Measurements from ENCODE around the gene CORO2B. TPM values are rescaled to one million over a fixed set of nuclear protein-coding genes. Genes with fewer than 3 reads are reported as not detected.
"Not testable (repeated sequence)": the region's sequence is repeated elsewhere in the genome, so short reads cannot be mapped to it uniquely, and the experiment has no call there.

Gene CORO2B
- total RNA-seq, 1 donor from 2014 or later: 16.3 TPM

- Mint-ChIP-seq H3K27me3 (ENCODE audit: unreplicated experiment) (peaks cover 7% of the 10 kb centered on the region), H3K36me3 (ENCODE audit: unreplicated experiment) (peaks cover 9% of the 10 kb centered on the region), H3K4me1 (ENCODE audit: low read depth, unreplicated experiment) (peaks cover 60% of the 10 kb centered on the region), H3K9me3 (ENCODE audit: unreplicated experiment) (peaks cover 5% of the 10 kb centered on the region), H3K4me3 (ENCODE audit: unreplicated experiment) (peak overlapping the region; percentile 67), H3K27ac (ENCODE audit: unreplicated experiment) (peak overlapping the region; percentile 81)
- DNase-seq: no peak
- TF ChIP-seq, protein P1, sequence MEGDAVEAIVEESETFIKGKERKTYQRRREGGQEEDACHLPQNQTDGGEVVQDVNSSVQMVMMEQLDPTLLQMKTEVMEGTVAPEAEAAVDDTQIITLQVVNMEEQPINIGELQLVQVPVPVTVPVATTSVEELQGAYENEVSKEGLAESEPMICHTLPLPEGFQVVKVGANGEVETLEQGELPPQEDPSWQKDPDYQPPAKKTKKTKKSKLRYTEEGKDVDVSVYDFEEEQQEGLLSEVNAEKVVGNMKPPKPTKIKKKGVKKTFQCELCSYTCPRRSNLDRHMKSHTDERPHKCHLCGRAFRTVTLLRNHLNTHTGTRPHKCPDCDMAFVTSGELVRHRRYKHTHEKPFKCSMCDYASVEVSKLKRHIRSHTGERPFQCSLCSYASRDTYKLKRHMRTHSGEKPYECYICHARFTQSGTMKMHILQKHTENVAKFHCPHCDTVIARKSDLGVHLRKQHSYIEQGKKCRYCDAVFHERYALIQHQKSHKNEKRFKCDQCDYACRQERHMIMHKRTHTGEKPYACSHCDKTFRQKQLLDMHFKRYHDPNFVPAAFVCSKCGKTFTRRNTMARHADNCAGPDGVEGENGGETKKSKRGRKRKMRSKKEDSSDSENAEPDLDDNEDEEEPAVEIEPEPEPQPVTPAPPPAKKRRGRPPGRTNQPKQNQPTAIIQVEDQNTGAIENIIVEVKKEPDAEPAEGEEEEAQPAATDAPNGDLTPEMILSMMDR (IDR thresholded peaks at IDR 0.05; ENCODE audit: partially characterized antibody, unreplicated experiment): no peak
Observed at GRCh38 chr15:68602459-68603215, 23.8 kb downstream of the CORO2B start.

GRCh38 chr15:68603216-68603595 is 24.4 kb downstream of the CORO2B start:
- TF ChIP-seq, protein P1 (IDR thresholded peaks at IDR 0.05; ENCODE audit: partially characterized antibody, unreplicated experiment): no peak
- Mint-ChIP-seq H3K4me1 (ENCODE audit: low read depth, unreplicated experiment) (peaks cover 54% of the 10 kb centered on the region), H3K27me3 (ENCODE audit: unreplicated experiment) (peaks cover 4% of the 10 kb centered on the region), H3K27ac (ENCODE audit: unreplicated experiment) (peak overlapping the region; percentile 75), H3K4me3 (ENCODE audit: unreplicated experiment) (peak overlapping the region; percentile 27), H3K36me3 (ENCODE audit: unreplicated experiment) (peaks cover 9% of the 10 kb centered on the region), H3K9me3 (ENCODE audit: unreplicated experiment) (peaks cover 5% of the 10 kb centered on the region)
- no peak for DNase-seq

DNA sequence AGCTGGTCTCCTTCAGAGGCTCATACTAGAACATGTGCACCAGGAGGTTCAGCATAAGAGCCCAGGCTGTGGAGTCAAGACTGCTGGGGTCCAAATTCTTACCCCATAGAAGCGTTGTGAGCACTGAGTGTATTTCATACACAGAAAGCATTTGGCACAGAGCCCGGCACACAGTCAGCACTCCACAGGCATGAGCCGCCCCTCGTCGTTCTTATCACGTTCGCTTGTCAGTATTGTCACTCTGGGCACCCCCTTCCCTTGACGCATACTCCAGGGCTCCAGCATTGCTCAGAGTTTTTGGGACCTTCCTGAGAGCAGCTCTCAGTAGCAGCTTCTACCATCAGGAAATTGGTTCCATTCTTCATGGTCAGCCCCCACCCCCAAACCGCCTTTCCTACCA is 25.2 kb downstream of the CORO2B start:
- peaks cover 48% of the 10 kb centered on the region for H3K4me1 Mint-ChIP-seq (ENCODE audit: low read depth, unreplicated experiment)
- H3K36me3 Mint-ChIP-seq (ENCODE audit: unreplicated experiment): peaks cover 9% of the 10 kb centered on the region
- H3K4me3 Mint-ChIP-seq (ENCODE audit: unreplicated experiment): no peak overlapping the region
- peaks cover 5% of the 10 kb centered on the region for H3K9me3 Mint-ChIP-seq (ENCODE audit: unreplicated experiment)
- DNase-seq: no peak
- TF ChIP-seq, protein P1 (IDR thresholded peaks at IDR 0.05; ENCODE audit: partially characterized antibody, unreplicated experiment): no peak
- peaks cover 7% of the 10 kb centered on the region for H3K27me3 Mint-ChIP-seq (ENCODE audit: unreplicated experiment)
- no peak overlapping the region for H3K27ac Mint-ChIP-seq (ENCODE audit: unreplicated experiment)

- not testable (repeated sequence) for H3K27me3 Mint-ChIP-seq (ENCODE audit: unreplicated experiment); H3K27ac Mint-ChIP-seq (ENCODE audit: unreplicated experiment); H3K36me3 Mint-ChIP-seq (ENCODE audit: unreplicated experiment); DNase-seq; H3K4me3 Mint-ChIP-seq (ENCODE audit: unreplicated experiment); H3K9me3 Mint-ChIP-seq (ENCODE audit: unreplicated experiment)
- H3K4me1 Mint-ChIP-seq (ENCODE audit: low read depth, unreplicated experiment): peaks cover 38% of the 10 kb centered on the region
Observed at GRCh38 chr15:68604840-68605478, 26.2 kb downstream of the CORO2B start.

GRCh38 chr15:68606375-68606774 is 27.6 kb downstream of the CORO2B start:
- TF ChIP-seq, protein P1 (IDR thresholded peaks at IDR 0.05; ENCODE audit: partially characterized antibody, unreplicated experiment): no peak
- Mint-ChIP-seq H3K9me3 (ENCODE audit: unreplicated experiment) (peaks cover 2% of the 10 kb centered on the region), H3K4me3 (ENCODE audit: unreplicated experiment) (no peak overlapping the region), H3K27me3 (ENCODE audit: unreplicated experiment) (peaks cover 7% of the 10 kb centered on the region), H3K36me3 (ENCODE audit: unreplicated experiment) (peaks cover 9% of the 10 kb centered on the region), H3K4me1 (ENCODE audit: low read depth, unreplicated experiment) (peaks cover 33% of the 10 kb centered on the region), H3K27ac (ENCODE audit: unreplicated experiment) (no peak overlapping the region)
- no peak for DNase-seq
